ENCODE measurements around the gene SLC25A19.
A peak's percentile ranks its signal among the peaks of the same experiment; 100 is the strongest.

SLC25A19 gene

DNA sequence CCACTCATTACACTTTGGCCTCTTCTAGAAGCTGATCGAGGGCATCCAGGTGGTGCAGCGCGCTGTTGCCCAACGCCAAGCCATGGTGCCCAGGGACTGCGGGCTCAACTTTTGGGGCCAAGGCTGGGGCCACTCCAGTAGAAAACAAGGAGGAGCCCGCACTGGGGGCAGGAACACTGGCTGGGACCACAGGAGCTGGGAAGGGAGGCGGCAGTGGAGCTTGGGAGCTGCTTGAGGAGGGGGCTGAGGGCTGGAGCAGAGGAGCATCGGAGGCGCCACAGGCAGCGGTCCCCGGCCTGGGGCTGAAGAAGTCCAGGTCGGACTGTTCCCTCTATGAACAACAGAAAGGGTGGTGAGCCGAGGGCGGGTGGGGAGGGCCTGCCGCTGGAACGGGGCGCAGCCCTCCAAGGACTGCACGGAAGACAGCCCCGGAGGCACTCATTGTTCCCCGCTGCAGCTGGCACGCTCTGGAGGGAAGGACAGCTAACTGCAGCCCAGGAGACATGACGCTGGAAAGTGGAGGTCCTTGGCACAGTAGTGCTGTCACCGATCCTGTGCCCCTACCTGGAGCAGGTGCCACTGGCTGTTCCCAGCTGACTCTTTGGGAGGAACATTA, 49.3 kb downstream of the SLC25A19 start:
- DNase-seq: no peak

DNA sequence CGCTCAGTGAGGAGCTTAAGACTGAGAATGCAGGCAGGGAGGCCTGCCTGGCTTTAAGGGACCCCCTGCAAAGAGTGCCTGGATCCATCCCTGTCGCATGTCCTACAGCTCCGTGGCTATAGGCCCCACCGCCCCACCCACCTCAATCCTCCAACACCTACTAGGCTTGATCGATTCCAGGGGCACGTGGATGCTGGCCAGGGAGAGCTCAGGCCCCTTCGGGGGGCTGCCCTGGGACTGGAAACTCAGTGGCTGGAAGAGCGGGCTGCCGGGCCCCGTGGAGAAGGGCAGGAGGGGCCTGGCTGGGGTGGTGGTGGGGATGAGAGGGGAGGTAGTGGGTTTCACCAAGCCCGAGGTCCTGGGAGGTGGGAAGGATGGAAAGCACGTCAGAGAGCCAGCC, 50.0 kb downstream of the SLC25A19 start:
- no peak for DNase-seq

DNA sequence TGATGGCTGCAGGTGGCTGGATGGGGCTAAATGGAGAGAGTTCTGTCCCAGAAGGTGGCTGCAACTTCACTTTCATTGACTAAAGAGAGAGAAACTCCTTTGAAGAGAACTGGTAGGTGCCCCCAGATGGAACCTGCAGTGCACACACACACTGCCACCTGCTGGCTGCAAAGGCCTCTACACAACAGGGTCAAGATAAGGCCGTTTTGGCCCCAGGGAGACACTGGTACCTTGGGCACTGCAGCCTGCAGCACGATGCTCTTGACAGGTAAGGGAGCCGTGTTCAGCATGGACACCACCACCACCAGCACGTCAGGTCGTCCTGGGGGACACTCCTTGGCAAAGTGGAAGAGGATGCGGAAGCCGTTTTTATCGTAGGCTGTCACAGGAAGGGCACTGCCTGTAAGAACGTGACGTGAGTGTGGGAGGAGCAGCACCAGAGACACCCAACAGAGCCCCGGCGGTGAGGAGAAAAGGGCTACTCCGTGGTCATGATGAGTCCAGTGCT, 50.5 kb downstream of the SLC25A19 start:
- DNase-seq: peak; percentile 36

DNA sequence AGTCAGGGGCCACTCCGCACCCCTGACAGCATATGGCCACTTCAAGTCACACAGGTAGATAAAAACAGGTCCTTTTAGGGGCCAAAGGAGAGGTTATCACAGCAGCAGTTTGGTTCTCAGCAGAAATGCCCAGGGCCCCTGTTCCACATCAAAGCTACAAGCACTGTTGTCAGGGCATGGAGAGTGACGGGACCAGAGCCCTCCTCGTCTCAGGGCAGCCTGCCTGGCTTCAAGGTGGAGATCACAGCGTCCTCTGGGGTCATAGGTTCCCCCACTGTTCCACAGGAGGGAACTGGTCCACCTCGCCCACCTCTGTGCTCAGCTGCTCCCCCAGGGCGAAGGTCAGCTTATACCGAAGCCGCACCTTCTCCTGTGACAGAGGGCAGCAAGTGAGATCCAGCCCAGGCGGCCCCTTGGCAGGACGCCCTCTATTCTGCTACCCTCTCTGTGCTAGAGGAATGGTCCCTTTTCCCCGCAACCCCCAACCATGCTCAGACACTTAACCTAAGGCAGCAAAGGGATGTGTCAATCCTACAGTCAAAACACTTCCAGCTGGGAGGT, 51.1 kb downstream of the SLC25A19 start:
- no peak for DNase-seq

DNA sequence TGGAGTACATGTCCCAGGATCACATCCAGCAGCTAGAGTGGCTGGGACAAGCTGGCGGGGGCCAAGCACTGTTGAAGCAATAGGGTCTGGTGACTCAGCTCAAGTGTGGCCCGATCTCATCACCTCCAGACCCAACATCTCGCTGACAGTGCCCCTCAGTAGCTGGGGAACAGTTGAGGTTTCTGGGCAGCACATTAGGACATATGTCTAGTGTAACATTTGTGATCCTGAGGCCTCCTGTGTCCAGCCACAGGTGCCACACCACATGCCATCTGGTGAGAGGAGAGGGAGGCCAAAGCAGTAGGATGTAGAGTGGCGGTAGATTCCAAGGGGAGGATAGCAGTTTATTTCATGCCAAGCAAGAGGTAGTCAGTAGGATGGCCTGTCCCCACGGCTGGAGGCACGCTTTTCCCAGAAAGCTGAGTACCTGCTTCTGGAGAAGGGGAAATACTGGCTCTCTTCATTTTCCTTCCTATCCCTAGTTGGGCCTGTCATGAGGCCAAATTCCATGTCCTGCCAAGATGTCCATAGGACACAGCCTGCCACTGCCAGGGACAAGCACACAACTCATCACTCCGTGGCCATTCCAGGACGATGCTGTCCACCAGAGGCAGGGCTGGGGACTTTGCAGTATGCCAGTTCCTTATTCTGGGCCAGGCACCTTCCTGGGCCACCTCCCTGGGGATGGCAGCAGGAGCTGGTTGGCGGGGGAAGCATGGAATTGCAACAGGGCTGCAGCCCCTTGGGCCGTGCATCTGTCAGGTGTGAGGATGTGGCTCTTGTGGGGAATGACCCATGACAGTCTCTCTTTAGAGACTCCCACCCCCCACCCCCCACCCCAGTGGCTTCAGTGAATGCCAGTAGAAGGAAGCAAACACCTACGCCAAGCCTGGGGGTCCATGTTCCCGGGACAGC, 51.9 kb downstream of the SLC25A19 start:
- no peak for DNase-seq

DNA sequence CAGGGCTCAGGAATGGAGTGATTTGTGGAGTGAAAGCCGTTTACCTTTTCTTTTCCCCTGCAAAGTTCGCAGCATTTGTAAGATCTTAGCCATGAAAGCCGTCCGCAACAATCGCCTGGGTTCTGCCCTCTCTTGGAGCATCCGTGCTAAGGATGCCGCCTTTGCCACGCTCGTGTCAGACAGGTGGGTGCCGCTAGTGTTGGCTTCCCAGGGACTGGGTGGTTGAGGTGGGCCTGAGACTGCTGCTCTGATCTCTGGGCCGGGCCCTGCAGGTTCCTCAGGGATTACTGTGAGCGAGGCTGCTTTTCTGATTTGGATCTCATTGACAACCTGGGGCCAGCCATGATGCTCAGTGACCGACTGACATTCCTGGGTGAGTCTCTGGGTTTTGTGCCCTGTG, 56.4 kb downstream of the SLC25A19 start:
- no peak for DNase-seq

DNA sequence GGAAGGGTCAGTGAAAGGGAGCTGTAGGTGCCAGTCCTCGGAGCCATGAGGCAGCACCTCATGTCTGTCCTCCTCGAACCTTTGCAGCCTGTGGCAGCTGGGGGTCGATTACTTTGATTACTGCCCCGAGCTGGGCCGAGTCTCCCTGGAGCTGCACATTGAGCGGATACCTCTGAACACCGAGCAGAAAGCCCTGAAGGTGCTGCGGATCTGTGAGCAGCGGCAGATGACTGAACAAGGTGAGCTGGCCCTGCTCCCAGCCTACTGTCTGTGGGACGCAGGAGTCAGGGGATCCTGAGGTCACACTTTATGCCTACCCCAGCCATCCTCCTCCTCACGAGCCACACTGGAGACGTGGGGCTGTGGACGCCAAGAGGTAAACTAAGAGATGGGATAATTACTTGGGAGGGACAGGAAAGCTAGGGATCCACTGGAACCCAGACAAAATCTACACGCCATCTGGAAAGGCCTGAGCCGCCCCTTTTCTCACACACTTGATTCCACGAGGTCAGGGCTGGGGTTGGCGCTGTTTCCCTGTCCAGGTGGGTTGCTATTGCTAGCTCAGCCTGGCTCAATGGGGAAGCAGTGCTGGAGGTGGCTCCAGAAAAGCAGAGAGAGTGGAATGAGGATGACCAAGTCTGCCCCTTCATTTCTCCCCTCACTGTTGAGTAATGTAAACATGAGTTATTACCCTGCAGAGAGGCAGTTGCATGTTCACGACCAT, 57.3 kb downstream of the SLC25A19 start:
- DNase-seq: no peak

DNA sequence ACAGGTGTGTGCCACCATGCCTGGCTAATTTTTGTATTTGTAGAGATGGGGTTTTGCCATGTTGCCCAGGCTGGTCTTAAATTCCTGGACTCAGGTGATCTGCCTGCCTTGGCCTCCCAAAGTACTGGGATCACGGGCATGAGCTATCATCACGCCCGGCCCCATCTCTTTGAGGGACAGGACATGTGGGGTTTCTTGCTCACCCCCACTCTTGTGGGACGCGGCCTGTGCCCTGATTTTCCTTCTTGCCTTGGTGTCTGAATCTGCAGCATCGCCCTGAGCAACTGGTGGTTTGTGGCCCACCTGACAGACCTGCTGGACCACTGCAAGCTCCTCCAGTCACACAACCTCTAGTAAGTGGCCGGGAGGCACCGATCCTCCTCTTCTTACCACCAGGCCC, 58.2 kb downstream of the SLC25A19 start:
- DNase-seq: no peak

DNA sequence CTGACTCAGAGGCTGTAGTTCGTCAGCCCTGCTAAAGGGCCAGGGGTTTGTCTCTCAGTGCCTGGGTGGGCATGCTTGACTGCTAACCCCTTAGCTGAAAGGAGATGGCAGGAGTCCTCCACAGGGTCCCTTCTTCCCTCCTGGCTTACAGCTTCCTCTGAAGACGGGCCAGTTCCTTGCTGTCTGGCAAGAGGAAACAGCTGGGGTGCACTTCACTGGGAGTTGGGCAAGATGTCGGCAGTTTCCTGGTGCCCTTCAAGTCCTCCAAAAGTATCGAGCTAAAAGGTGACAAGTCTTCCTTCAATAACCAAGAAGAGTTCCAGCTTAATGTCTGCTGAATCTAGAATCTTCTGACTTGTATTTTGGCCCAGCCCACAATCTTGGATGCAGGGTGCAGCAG, 60.4 kb downstream of the SLC25A19 start:
- no peak for DNase-seq

DNA sequence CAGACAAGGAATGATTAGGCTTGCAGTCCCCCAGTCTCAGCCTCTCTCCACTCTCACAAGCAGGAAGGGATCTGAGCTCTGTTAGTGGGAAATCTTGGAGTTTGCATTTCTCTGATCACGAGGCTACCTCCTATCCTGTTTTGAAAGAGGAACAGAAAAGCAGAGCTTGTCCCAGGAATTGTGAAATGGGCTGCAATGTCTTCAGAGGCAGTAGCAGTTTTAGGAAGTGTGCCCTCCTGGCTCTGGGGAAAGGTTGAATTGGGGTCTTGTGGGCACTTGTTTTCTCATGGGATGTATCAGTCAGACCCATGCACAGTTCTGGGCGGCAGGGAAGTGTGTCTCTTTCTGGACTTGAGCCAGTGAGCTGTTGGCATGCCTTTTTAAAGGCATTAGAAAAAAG, 60.9 kb downstream of the SLC25A19 start:
- no peak for DNase-seq

DNA sequence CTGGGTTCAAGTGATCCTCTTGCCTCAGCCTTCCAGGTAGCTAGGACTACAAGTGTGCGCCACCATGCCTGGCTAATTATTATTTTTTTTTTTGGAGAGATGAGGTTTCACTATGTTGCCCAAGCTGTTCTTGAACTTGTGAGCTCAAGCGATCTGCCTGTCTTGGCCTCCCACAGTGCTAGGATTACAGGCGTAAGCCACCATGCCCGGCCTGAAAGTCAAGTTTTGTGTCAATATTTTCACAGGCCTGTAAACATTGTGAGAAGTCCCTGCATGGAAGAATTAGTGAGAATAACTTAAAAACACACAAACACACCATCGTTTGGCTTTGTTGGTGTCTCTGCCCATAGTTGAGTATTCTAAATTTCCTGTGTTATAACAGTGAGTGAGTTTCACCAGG, 61.5 kb downstream of the SLC25A19 start:
- DNase-seq: no peak

DNA sequence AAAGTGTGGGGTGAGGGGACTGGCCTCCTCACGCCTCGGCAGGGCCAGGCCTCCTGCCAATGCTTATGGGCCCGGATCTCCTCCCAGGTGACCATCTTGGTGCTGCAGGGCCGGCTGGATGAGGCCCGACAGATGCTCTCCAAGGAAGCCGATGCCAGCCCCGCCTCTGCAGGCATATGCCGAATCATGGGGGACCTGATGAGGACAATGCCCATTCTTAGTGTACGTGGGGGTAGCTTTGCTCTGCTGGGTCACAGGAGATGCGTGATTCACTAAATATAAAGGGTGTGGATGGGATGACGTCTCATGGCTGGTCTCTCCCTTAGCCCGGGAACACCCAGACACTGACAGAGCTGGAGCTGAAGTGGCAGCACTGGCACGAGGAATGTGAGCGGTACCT, 64.2 kb downstream of the SLC25A19 start:
- no peak for DNase-seq
